H9 (cell line): ENCODE data around the gene SLC4A7. TPM values are rescaled to one million over a fixed set of nuclear protein-coding genes. Genes with fewer than 3 reads are reported as not detected.
"Not testable (repeated sequence)": the region's sequence is repeated elsewhere in the genome, so short reads cannot be mapped to it uniquely, and the experiment has no call there.

Source experiments
- DNase-seq: peaks from one replicate; pipeline ENCODE4 v3.0.0-alpha.2; 2017
- H2AFZ ChIP-seq: one replicate; pipeline ENCODE4 v1.6.1; 2013; ENCODE audit warnings: mild to moderate bottlenecking, low read length, control low read depth, moderate library complexity
- H2AK5ac ChIP-seq: 2 replicates; pipeline ENCODE4 v1.6.1; 2013; ENCODE audit warnings: low read length, control low read depth, mixed read lengths; ENCODE audit not compliant: insufficient read length
- H2BK120ac ChIP-seq: one replicate; pipeline ENCODE4 v1.6.1; 2013; ENCODE audit warnings: low read depth, mild to moderate bottlenecking, low read length, control low read depth, inconsistent platforms; ENCODE audit not compliant: poor library complexity, severe bottlenecking
- H2BK12ac ChIP-seq: 2 replicates; pipeline ENCODE4 v1.6.1; 2013; ENCODE audit warnings: low read length, control low read depth, mixed read lengths, low read depth; ENCODE audit not compliant: insufficient read length
- H2BK15ac ChIP-seq: 2 replicates; pipeline ENCODE4 v1.6.1; 2013; ENCODE audit warnings: low read depth, low read length, control low read depth
- H2BK20ac ChIP-seq: one replicate; pipeline ENCODE4 v1.6.1; 2013; ENCODE audit warnings: low read depth, mild to moderate bottlenecking, low read length, control low read depth, inconsistent platforms; ENCODE audit not compliant: poor library complexity, severe bottlenecking
- H2BK5ac ChIP-seq: 2 replicates; pipeline ENCODE4 v1.6.1; 2013; ENCODE audit warnings: low read length, control low read depth, mixed read lengths; ENCODE audit not compliant: insufficient read length
- H3K14ac ChIP-seq: 2 replicates; pipeline ENCODE4 v1.6.1; 2013; ENCODE audit warnings: low read length, control low read depth; ENCODE audit not compliant: insufficient read depth
- H3K18ac ChIP-seq: 2 replicates; pipeline ENCODE4 v1.6.1; 2013; ENCODE audit warnings: low read depth, mild to moderate bottlenecking, mixed read lengths, low read length, control low read depth; ENCODE audit not compliant: insufficient read length
- H3K23ac ChIP-seq: 2 replicates; pipeline ENCODE4 v1.6.1; 2013; ENCODE audit warnings: low read length, control low read depth, mixed read lengths, low read depth; ENCODE audit not compliant: insufficient read length
- H3K23me2 ChIP-seq: 2 replicates; pipeline ENCODE4 v1.6.1; 2013; ENCODE audit warnings: low read depth, mild to moderate bottlenecking, mixed read lengths, low read length, control low read depth; ENCODE audit not compliant: insufficient read length, poor library complexity, severe bottlenecking
- H3K27ac ChIP-seq: 2 replicates; pipeline ENCODE4 v1.5.1; 2013; ENCODE audit warnings: low read length, control low read depth, mixed read lengths, low read depth; ENCODE audit not compliant: insufficient read length
- H3K27me3 ChIP-seq: 2 replicates; pipeline ENCODE4 v1.6.1; 2013; ENCODE audit warnings: low read length, control low read depth, inconsistent platforms; ENCODE audit not compliant: insufficient read depth
- H3K4ac ChIP-seq: 2 replicates; pipeline ENCODE4 v1.6.1; 2013; ENCODE audit warnings: low read depth, mild to moderate bottlenecking, control low read depth, inconsistent platforms, low read length, moderate library complexity
- H3K4me1 ChIP-seq: 2 replicates; pipeline ENCODE4 v1.6.1; 2013; ENCODE audit warnings: low read length, control low read depth, inconsistent platforms; ENCODE audit not compliant: insufficient read depth
- H3K4me2 ChIP-seq: 2 replicates; pipeline ENCODE4 v1.6.1; 2013; ENCODE audit warnings: low read length, control low read depth, mixed read lengths; ENCODE audit not compliant: insufficient read length, insufficient read depth
- H3K56ac ChIP-seq: 2 replicates; pipeline ENCODE4 v1.6.1; 2013; ENCODE audit warnings: low read depth, mild to moderate bottlenecking, mixed read lengths, low read length, control low read depth; ENCODE audit not compliant: insufficient read length
- H3K79me1 ChIP-seq: 2 replicates; pipeline ENCODE4 v1.6.1; 2013; ENCODE audit warnings: low read depth, mild to moderate bottlenecking, moderate library complexity, low read length, control low read depth, inconsistent platforms; ENCODE audit not compliant: insufficient read depth, poor library complexity, severe bottlenecking
- H3K79me2 ChIP-seq: 2 replicates; pipeline ENCODE4 v1.6.1; 2013; ENCODE audit warnings: low read length, control low read depth, inconsistent platforms; ENCODE audit not compliant: insufficient read depth
- H3K9ac ChIP-seq: 2 replicates; pipeline ENCODE4 v1.6.1; 2013; ENCODE audit warnings: low read length, control low read depth, mixed read lengths; ENCODE audit not compliant: insufficient read length; ENCODE audit errors: extremely low read depth
- H3K9me3 ChIP-seq: one replicate; pipeline ENCODE4 v1.6.1; 2013; ENCODE audit warnings: low read depth, low read length, inconsistent platforms; ENCODE audit not compliant: control insufficient read depth
- H3T11ph ChIP-seq: one replicate; pipeline ENCODE4 v1.6.1; 2013; ENCODE audit warnings: mild to moderate bottlenecking, low read length, control low read depth, inconsistent platforms
- H4K20me1 ChIP-seq: one replicate; pipeline ENCODE4 v1.6.1; 2013; ENCODE audit not compliant: control insufficient read depth, insufficient read length, insufficient read depth
- H4K5ac ChIP-seq: 2 replicates; pipeline ENCODE4 v1.6.1; 2013; ENCODE audit warnings: low read depth, mild to moderate bottlenecking, mixed read lengths, low read length, control low read depth; ENCODE audit not compliant: insufficient read length
- H4K8ac ChIP-seq: replicated peaks from 2 replicates; pipeline ENCODE4 v1.6.1; 2013; ENCODE audit warnings: low read length, control low read depth, mixed read lengths, low read depth; ENCODE audit not compliant: insufficient read length
- H4K91ac ChIP-seq: 2 replicates; pipeline ENCODE4 v1.6.1; 2013; ENCODE audit warnings: low read depth, mild to moderate bottlenecking, moderate library complexity, mixed read lengths, low read length, control low read depth; ENCODE audit not compliant: insufficient read length
- H3K27ac Mint-ChIP-seq, 3 experiments: 2 replicates in 2 of 3; 3 replicates in 1 of 3; pipeline ENCODE4 v1.8.0; 2020 to 2021; ENCODE audit warnings: mixed read lengths in 3 of 3, mild to moderate bottlenecking in 1 of 3, moderate library complexity in 1 of 3
- H3K27me3 Mint-ChIP-seq: 2 replicates; pipeline ENCODE4 v1.8.0; 2021; ENCODE audit warnings: low read depth, mild to moderate bottlenecking, moderate library complexity, mixed read lengths
- H3K36me3 Mint-ChIP-seq, 3 experiments: 2 replicates in 2 of 3; 3 replicates in 1 of 3; pipeline ENCODE4 v1.8.0; 2020 to 2021; ENCODE audit warnings: low read depth in 3 of 3, mixed read lengths in 3 of 3; ENCODE audit not compliant: insufficient read depth in 1 of 3
- H3K4me1 Mint-ChIP-seq, 2 experiments: 2 replicates each; pipeline ENCODE4 v1.8.0; 2020; ENCODE audit warnings: mixed read lengths in 2 of 2
- H3K4me3 Mint-ChIP-seq, 2 experiments: 2 replicates in 1 of 2; 3 replicates in 1 of 2; pipeline ENCODE4 v1.8.0; 2020 to 2021; ENCODE audit warnings: mild to moderate bottlenecking in 2 of 2, mixed read lengths in 2 of 2, moderate library complexity in 1 of 2
- H3K9me3 Mint-ChIP-seq, 2 experiments: 2 replicates in 1 of 2; 3 replicates in 1 of 2; pipeline ENCODE4 v1.8.0; 2020; ENCODE audit warnings: mild to moderate bottlenecking in 2 of 2, mixed read lengths in 2 of 2, moderate library complexity in 1 of 2
- CTCF ChIP-seq: fragments of 200-600 bp; sonication (generic); conservative IDR thresholded peaks from 3 replicates; pipeline ENCODE4 v1.8.0; 2021; ENCODE audit warnings: antibody characterized with exemption, mild to moderate bottlenecking
- WGBS: extraction: QIAGEN DNeasy Blood & Tissue Kit; methylation state at CpG from one replicate; pipeline ENCODE4 v1.1.7; 2013; ENCODE audit warnings: missing lambda C conversion rate, low lambda C conversion rate, mixed read lengths; ENCODE audit not compliant: insufficient read length; ENCODE audit errors: extremely low coverage; 5-methylcytosine and 5-hydroxymethylcytosine counted together
- total RNA-seq: library from RNA; stranded (reverse); gene quantifications from 2 replicates; pipeline ENCODE4 v1.2.1, GENCODE V29; 2021

The SLC4A7 gene
- total RNA-seq, 1 experiment from 2014 or later, result 46.1 TPM

GRCh38 chr3:27449530-27450150 lies 34.5 kb downstream of the SLC4A7 start:
- Histone ChIP-seq H3K27me3 (no peaks in the 10 kb centered on the region), H4K91ac (no peak overlapping the region), H2BK5ac (no peak overlapping the region), H3K9ac (no peak overlapping the region), H2BK20ac (no peak overlapping the region), H3K79me1 (no peaks in the 10 kb centered on the region), H3K9me3 (no peaks in the 10 kb centered on the region), H2AK5ac (no peak overlapping the region), H3K79me2 (peaks cover 2% of the 10 kb centered on the region; the same call in 1 of the 2 replicates), H2AFZ (no peak overlapping the region), H3K18ac (no peak overlapping the region), H2BK120ac (no peak overlapping the region), H4K8ac (no peak overlapping the region), H4K5ac (no peak overlapping the region), H2BK15ac (no peak overlapping the region), H4K20me1 (no peaks in the 10 kb centered on the region), H2BK12ac (no peak overlapping the region), H3K27ac (no peak overlapping the region), H3T11ph (no peak overlapping the region), H3K23ac (no peak overlapping the region), H3K4me1 (no peaks in the 10 kb centered on the region), H3K4me2 (no peak overlapping the region), H3K4ac (no peak overlapping the region), H3K56ac (no peak overlapping the region), H3K23me2 (no peaks in the 10 kb centered on the region), H3K14ac (no peak overlapping the region)
- H3K4me3 Mint-ChIP-seq, result no peak overlapping the region
- no peak for TF ChIP-seq CTCF
- no peak for DNase-seq
- no peaks in the 10 kb centered on the region for H3K27me3 Mint-ChIP-seq
- H3K36me3 Mint-ChIP-seq, result peaks cover 11 to 37% (median 17%) of the 10 kb centered on the region in 3 experiments; a peak in 6 of 7 replicates
- peaks cover 2 to 3% of the 10 kb centered on the region in 2 experiments; a peak in 1 of 4 replicates for H3K4me1 Mint-ChIP-seq
- H3K9me3 Mint-ChIP-seq, result no peaks in the 10 kb centered on the region
- H3K27ac Mint-ChIP-seq, result 0 out of 7 replicates have a peak overlapping the region, but pooled peaks of 1 of the 3 experiments have one; percentile 55
- WGBS, result no CpG with 5 or more reads among the region's 2 CpGs

- H3K27me3 ChIP-seq, H2BK120ac ChIP-seq, H4K91ac ChIP-seq, H3K4me2 ChIP-seq, H4K5ac ChIP-seq, H4K8ac ChIP-seq, H3K4me1 ChIP-seq, H3K9me3 Mint-ChIP-seq, H3K79me2 ChIP-seq, H3K9me3 ChIP-seq, H3K27me3 Mint-ChIP-seq, H2BK5ac ChIP-seq, H4K20me1 ChIP-seq, H2BK15ac ChIP-seq, H3K56ac ChIP-seq, H3K23me2 ChIP-seq, H3K18ac ChIP-seq, H3K23ac ChIP-seq, H2BK12ac ChIP-seq, H3K4ac ChIP-seq, H2BK20ac ChIP-seq, H3K79me1 ChIP-seq, H2AK5ac ChIP-seq, H3K4me3 Mint-ChIP-seq, DNase-seq, H2AFZ ChIP-seq, H3T11ph ChIP-seq, H3K14ac ChIP-seq, H3K9ac ChIP-seq, H3K4me1 Mint-ChIP-seq, H3K27ac ChIP-seq: not testable (repeated sequence)
- no CpG with 5 or more reads among the region's 13 CpGs for WGBS
- Mint-ChIP-seq H3K27ac (peak overlapping the region in 1 of 3 experiments; percentile 56; a peak in 3 of 7 replicates), H3K36me3 (peaks cover 44 to 70% (median 50%) of the 10 kb centered on the region in 3 experiments)
These were observed 41.2 kb downstream of the SLC4A7 start for GRCh38 chr3:27442995-27443394.
